ENCODE measurements around the gene CPA5. TPM values are rescaled to one million over a fixed set of nuclear protein-coding genes. Genes with fewer than 3 reads are reported as not detected.

The CPA5 gene
- total RNA-seq, 4 donors from 2014 or later = not detected

DNA sequence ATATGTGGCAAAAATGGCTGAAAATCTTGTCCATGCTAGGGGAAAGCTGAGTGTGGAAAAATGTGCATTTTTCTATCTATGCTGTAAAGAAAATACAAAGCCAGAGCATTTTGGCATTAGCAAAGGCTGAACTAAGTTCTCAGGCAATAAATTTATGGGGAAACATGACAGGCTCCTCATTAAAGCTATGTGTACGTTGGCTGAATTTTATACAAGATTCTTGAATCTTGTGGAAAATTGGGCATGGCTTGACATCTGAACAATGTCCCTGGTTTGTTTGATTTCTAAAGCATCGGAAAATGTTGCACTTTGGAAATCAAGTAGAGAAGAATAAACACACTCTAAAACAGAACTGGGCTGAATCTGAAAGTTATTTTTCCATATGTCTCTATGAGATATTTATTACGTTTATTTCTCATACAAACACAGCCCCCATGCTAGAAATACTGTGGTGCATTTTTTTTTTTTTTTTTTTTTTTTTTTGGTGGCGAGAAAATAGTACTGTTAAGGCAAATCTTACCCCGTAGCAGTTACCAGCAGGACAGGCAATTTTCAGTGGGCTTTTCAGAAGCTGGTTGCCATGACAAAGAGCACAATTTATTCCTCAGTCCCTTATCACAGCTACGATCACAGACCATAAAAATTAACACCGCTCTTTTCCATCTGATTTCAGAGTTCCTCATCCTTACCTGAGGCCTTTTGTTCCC lies 52.6 kb downstream of the CPA5 start:
- TF ChIP-seq, protein P1, sequence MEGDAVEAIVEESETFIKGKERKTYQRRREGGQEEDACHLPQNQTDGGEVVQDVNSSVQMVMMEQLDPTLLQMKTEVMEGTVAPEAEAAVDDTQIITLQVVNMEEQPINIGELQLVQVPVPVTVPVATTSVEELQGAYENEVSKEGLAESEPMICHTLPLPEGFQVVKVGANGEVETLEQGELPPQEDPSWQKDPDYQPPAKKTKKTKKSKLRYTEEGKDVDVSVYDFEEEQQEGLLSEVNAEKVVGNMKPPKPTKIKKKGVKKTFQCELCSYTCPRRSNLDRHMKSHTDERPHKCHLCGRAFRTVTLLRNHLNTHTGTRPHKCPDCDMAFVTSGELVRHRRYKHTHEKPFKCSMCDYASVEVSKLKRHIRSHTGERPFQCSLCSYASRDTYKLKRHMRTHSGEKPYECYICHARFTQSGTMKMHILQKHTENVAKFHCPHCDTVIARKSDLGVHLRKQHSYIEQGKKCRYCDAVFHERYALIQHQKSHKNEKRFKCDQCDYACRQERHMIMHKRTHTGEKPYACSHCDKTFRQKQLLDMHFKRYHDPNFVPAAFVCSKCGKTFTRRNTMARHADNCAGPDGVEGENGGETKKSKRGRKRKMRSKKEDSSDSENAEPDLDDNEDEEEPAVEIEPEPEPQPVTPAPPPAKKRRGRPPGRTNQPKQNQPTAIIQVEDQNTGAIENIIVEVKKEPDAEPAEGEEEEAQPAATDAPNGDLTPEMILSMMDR (IDR thresholded peaks at IDR 0.05) = no peak
- ATAC-seq (ENCODE audit: low FRiP score) = no peak
- no peak for DNase-seq (ENCODE audit: low spot score)

DNA sequence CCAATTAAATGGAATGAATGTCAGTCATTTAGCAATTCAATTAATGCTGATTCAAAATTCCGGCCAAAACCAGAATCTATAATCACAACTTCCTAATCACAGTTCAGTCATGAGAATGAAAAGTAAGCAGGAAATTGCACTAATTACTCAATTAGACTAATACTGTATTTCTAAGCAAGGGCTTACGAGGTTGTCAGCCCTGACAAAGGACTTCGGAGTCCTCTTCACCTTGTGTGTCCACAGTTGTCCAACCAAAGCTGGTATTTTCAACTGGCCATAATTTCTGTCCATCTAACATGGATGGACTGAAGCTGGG lies 53.1 kb downstream of the CPA5 start:
- TF ChIP-seq, protein P1 (IDR thresholded peaks at IDR 0.05) = no peak
- DNase-seq (ENCODE audit: low spot score) (no peak), ATAC-seq (ENCODE audit: low FRiP score) (no peak)

DNA sequence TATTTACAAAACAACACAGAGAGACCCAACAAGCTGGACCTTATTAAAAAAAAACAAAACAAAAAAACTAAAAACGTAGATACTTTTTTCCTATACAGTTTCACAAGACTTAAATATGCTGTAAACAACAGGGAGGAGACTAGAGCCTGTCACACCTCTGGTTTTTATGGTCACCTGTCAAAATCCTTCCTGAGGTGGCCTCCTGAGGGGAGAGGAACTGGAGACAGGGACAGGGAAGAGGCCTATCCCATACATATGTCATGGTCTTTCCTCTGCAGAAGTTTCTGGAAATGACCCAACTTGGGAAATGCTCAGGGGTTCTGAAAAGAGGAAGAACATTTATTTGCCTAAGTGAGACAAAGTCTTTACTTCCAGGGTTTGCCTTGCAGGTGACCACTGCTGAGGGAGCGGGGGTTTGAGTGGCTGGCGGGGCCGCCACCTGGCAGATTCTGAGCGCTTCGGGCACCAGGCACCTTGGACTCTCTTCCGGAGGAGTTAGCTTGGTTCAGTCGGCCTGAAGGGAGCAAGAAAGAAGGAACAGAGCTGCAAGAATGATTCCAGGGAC lies 54.0 kb downstream of the CPA5 start:
- DNase-seq (ENCODE audit: low spot score) (no peak), ATAC-seq (ENCODE audit: low FRiP score) (no peak)
- TF ChIP-seq, protein P1 (IDR thresholded peaks at IDR 0.05) = no peak

DNA sequence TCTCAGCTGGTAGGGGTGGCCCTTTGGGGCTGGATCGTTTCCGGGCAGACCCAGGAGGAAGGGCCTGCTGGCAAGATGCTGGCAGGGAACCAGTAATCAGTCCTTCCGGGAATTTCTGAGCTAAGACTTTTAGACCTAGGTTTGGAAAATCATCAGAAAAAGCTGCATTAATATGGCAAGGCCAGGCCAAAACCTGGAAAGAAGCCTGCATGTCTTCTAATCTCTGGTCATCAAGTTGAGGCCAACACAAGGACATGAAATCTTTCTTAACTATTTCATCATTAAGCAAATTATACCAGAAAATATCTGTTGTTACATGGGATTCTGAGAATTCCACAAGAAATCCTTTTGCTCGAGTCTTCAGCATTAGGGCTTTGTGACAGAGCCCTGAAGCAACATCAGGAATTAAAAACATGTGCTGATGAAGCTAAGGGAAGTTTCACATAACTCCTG lies 55.5 kb downstream of the CPA5 start:
- TF ChIP-seq, protein P1 (IDR thresholded peaks at IDR 0.05) = no peak
- peak; percentile 32 for ATAC-seq (ENCODE audit: low FRiP score)
- DNase-seq (ENCODE audit: low spot score) = no peak

DNA sequence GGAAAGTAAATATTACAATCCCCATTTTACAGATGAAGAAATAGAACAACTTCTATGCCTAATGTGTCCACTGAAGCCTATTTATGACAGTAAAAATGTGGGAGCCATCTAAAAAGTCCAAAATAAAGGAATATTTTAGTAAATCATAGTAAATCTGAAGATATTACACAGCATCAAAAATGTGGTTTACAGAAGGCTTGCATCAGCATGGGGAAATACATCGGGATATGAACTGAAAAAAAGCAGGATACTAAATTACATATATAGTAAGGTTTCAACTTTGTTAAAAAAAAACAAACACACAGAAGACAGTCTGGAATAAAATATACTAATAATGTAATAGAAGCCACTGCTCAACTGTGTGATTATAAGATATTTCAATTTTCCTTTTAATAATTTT lies 56.5 kb downstream of the CPA5 start:
- ATAC-seq (ENCODE audit: low FRiP score) = no peak
- TF ChIP-seq, protein P1 (IDR thresholded peaks at IDR 0.05) = no peak
- DNase-seq (ENCODE audit: low spot score) = no peak

DNA sequence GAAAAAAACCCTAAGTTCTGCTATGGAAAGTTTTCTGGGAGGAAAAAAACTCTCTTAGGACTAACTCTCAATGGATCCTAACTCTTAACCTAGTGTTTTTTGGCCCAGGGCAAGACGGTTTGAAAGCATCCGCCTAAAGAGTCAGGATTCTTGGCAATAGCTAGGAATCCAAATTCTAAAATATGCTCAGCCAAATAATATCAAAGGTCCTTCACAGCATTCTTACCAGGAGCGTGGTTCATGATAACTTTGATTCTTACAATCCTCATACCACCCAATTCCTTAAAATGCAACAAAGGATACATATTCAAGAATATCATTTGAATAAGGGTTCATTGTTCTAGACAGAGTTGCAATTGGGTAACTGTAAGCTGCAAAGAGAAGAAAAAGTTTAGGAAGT lies 57.0 kb downstream of the CPA5 start:
- DNase-seq (ENCODE audit: low spot score) (no peak), ATAC-seq (ENCODE audit: low FRiP score) (no peak)
- TF ChIP-seq, protein P1 (IDR thresholded peaks at IDR 0.05) = no peak

DNA sequence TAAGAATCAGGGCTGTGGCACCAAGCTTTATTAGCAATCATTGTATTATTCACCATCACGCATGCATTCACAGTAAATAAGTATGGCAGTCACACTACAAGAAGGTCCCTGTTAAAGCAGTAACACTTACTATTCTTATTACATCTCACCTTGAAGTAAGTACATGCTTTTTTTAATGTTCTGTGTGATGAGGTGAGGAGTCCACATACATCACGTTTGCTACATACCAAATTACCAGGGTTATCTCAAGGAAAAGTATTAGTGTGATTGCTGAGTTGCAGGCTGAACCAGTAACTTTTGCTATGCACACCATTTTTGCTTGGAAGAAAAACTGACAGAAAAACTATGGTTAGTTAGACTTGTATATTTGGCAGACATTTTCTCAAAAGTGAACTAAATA lies 60.4 kb downstream of the CPA5 start:
- DNase-seq (ENCODE audit: low spot score) (no peak), ATAC-seq (ENCODE audit: low FRiP score) (no peak)
- TF ChIP-seq, protein P1 (IDR thresholded peaks at IDR 0.05) = no peak
